DMS53 treated with DMSO at 0.1 percent for 48 hours (cell line): ENCODE data around the gene EXOC3.

Experiments
- DNase-seq: peaks from one replicate; lab custom pipeline; 2025; ENCODE audit not compliant: unreplicated experiment; lab: John Stamatoyannopoulos, UW

The EXOC3 gene

DNA sequence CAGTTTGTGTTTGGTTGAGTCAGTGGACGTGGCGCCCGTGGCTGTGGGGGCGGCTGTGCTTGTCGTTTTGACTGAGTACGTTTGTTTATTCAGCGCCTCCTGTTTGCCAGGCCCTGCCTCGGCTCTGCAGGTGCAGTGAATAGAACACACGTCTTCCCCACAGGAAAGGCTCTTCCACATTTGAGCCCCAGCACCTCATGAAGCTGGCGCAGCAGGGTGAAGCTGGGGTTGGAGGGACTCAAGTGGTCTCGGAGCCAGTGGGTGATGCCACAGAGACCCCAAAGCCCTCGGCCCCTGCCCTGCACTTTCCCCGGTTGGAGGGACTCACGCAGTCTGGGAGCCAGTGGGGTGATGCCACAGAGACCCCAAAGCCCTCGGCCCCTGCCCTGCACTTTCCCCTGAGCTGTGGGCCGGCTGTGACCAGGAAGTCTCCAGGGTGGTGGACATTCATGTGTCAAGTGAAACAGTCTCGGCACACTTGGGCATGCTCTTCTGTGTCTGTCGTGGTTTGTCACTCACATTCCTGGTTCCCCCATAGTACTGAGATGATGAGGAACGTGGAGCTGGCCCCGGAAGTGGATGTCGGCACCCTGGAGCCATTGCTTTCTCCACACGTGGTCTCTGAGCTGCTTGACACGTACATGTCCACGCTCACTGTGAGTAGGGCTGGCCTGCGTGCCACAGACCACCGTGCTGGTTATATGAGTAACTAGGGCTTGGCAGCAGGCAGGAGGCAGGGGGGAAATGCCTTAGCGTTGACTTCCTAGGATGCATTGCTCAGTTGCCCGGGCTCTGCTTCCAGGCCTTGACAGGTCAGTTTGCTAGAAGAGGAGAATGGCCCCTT is 13.6 kb downstream of the EXOC3 start:
- DNase-seq, result no peak

DNA sequence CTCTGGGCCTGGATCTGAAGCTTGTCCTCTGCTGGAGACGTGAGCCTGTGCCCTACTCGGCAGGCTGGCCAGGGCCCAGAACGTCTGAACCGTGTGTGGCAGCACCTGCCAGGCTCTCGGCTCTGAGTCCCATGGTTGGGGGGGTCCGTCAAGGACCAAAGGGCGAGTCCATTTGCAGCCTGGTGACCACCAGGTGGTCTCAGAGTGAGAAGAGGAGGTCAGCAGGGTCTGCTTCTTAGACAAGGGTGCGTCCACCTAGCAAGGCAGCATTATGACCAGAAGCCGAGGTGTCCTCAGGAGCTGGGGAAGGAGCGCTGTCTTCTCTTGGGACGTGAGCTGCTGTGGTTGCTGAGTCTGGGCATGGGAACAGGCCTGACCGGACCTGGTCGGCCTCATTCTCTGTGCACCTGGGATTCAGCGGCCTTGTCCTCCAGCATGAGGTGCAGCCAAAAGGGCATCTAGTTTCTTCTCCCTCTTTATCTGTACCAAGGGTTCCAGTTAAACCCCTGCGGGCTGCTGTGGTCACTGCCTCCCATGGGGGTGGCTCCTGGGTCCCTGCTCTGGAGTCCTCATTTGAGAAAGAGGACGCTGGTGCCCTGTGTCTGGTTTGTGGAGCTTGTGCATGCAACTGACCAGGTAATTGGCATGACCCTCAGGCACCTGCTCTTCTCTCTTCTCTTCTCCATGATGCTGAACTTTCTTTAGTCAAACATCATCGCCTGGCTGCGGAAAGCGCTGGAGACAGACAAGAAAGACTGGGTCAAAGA is 14.4 kb downstream of the EXOC3 start:
- DNase-seq, result no peak

DNA sequence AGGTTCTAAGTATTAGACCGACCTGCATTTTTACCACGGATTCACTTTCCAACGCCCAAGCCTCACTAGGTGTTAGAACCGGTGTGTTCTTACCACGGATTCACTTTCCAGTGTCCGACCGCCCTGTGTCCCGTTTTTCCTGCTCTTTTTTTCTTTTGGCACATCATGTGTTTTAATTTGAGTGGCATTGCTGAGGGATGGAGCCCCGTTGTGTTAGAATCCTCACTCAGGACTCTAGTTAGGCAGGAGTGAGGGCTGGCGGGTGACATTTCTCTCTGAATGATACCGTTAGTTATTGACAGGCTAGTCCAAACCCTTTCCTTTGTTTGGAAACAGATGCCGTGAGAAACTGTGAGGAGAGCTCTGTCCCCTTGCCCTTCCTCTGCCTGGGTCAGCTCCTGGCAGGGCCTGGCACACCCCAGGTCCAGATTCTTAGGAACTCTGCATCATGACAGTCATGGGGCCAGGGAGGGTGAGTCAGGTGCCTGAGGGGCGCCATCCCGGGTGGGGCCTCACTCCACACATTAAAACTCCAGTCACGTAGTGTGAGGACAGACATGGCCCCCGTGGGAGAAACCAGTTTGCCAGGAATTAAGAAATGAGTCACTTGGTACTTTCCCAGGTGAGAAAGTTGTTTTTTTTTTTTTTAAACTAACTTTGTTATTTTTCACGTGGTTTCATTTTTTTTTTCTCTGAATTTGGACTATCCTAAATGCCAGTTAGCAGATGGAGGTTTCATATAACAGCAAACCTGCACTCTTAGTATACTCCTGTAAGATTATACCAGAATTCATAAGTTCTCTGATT is 15.8 kb downstream of the EXOC3 start:
- DNase-seq, result no peak

DNA sequence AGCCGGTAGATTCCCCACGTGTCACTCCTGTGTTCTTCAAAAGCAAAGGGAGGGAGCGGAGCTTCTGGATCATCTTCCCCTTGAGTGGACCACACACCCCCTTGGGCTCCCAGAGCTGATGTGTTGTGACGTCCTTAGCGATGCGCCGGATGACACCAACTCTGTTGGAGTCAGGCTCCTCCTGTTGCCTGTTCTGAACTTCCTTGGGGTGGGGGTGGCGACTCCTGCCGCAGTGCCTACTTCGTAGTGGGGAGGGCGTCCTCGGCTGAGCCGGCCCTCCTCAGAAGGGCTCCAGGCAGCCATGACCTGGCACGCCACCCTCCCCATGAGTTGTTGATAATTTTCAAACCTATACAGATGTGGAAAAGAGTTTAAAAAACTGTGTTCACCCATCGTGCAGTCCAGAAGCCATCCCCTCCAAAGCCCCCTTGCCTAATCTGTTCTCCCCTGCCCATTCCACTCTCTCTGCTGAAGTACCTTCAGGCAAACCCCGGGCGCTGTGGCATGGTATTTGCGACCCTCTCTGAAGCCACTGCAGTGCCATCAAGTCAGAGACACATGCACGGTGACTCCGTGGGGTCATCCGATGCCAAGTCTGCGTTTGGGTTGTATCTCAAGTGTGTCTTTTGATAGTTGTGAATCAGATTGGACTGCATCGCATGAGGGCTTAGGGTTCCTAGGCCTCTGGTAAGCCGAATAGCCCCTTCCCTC is 16.7 kb downstream of the EXOC3 start:
- no peak for DNase-seq

DNA sequence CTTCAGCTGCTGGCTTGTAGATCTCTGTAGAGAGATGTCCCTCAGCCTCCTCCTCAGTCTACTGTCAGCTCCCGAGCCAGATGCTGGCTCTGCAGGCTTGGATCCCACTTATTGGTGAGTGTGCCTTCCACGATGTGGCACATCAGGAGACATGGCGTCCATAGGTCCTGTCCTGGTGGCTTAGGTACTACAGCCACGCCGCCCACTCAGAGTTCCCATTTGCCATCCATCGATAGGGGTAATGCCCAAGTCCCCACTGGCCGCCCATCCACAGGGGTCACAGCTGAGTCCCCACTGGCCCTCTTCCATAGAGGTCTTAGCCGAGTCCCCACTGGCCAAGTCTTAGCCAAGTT is 17.3 kb downstream of the EXOC3 start:
- DNase-seq, result no peak

DNA sequence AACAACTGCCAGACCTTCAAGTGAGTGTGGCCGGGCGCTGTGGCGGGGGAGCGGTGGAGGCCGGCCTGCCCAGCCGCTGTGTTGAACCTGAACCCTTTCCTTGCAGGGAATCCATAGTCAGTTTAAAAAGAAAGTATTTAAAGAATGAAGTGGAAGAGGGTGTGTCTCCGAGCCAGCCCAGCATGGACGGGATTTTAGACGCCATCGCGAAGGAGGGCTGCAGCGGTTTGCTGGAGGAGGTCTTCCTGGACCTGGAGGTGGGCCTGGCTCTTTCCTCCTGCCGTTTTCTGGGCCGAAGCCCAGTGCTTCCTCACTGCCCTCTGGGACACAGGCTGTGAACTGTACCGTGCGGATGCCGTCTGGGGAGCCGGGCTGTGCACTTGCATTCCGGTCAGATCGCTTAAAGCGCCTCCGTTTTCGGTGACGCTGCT is 19.1 kb downstream of the EXOC3 start:
- no peak for DNase-seq

DNA sequence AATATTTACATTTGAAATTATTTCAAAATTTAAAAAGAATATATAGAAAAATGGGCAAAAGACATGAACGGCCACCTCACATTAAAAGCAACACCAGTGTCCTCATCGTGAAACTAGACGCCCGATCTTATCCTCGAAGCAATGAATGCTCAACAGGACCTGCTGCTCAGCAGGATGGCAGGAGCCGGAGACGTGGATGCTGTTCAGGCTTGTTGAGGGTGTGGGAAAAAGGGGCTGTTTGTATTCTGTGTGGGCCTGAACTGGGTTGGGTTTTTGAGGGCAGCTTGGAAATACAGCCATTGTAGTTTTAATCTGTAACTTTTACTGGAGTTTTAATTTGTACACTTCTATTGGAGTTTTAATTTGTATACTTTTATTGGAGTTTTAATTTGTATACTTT is 20.3 kb downstream of the EXOC3 start:
- DNase-seq, result no peak

DNA sequence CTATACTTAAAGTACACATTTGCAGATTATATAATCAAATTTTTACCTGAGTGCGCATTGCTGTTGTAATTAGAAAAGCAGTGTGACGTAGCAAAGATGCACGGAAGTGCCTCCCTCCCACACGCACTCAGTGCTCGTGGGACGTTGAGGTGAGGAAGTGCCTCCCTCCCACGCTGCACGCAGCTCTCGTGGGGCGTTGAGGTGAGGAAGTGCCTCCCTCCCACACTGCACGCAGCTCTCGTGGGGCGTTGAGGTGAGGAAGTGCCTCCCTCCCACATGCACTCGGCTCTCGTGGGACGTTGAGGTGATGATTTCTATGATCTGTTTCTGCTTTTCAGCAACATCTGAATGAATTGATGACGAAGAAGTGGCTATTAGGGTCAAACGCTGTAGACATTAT is 21.0 kb downstream of the EXOC3 start:
- no peak for DNase-seq

DNA sequence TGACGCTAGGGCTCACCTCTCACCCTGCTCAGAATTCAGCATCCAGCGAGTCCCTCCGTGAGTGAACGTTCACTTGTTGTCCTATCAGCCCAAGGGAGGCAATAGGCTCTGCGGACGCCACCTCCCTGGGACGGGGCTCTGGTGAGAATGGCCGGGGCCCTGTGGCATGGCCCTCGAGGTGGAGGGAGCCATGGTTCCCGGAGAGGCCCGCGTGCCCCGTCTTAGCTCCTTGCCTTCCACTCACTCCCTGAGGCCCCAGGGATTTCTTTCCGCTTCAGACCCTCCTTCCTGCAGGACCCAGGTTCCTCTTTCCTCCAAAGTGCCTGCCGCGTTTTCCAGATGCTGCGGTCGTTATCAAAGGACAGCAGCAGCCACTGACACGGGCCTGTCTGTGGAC is 21.5 kb downstream of the EXOC3 start:
- DNase-seq, result no peak

DNA sequence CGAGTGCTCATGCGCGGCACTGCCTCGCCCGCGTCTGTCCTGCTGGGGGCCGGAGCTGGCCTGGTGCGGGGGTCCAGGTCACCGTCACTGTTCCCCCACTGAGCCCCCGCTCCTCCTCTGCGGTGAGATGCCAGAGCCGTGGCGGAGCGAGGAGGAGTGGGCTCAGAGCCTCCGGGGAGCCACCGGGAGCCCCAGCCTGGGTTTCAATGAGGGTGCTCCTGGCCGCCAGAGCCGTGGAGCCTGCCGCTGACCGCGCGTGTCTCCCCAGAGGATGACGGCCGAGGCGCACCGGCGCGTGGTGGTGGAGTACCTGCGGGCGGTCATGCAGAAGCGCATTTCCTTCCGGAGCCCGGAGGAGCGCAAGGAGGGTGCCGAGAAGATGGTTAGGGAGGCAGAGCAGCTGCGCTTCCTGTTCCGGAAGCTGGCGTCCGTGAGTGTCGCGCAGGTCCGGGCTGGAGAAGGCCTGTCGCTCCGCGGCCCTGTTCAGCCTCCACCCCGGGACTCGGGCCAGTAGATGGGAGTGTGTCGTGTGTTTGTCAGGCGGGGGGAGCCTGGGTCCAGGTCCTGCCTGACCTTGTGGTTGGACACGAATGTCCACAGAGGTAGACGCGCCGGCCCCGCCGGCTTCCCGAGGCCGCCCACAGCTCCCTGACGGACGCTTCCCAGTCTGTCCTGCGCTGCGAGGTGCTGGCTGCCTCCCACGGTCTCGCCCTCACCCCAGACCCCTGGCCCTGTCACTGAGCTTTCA is 22.0 kb downstream of the EXOC3 start:
- DNase-seq, result no peak

DNA sequence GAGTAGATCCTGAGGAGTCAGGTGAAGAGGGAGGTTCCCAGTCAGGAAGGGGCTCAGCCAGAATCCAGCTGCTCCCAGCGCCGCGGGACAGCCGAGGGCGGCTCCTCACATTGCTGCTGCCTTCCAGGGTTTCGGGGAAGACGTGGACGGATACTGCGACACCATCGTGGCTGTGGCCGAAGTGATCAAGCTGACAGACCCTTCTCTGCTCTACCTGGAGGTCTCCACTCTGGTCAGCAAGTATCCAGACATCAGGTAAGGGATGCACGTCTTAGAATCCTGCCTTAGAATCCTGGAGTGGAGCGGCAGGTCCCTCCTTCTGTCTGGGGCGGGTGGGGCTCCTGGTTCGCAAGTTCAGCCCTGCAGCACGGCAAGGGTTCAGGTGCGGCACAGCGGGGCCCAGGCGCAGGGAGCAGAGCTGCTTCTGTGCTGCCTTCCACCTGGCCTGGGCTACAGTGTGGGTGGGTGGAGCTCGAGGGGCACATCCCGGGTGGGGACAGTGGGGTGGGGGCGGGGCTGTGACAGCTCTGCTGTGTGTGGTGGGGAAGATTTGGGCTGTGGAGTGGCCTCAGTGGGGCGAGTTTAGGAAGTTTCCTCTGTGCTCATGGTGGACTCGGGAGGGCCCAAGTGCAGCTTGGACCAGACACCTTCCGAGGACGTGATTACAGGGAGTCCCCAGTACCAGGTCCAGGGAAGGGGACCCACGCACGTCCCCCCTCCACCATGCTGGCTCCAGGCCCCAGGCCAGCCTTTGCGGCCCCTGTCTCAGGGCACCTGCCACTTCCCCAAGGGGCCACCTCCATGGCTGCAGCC is 22.8 kb downstream of the EXOC3 start:
- no peak for DNase-seq

DNA sequence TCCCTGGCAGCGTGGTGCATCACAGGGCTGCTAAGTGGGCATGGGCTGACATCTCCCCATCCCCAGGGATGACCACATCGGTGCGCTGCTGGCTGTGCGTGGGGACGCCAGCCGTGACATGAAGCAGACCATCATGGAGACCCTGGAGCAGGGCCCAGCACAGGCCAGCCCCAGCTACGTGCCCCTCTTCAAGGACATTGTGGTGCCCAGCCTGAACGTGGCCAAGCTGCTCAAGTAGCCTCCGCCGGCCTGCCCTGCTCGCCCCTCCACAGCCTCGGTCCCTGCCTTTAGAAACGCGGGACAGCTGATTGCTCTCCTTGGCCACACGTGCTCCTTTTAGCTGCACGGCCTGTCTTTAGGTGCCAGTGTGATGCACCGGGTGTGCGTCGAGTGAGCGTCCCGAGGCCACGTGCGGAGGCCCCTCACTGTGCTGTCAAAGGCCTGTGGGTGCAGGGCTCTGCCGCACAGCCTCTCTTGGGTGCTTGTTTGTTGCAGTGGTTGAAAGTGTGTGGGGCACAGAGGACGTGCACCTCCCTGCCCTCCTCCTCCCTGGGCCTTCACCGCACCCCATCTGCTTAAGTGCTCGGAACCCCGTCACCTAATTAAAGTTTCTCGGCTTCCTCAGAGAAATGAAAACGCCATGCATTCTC is 23.8 kb downstream of the EXOC3 start:
- no peak for DNase-seq

DNA sequence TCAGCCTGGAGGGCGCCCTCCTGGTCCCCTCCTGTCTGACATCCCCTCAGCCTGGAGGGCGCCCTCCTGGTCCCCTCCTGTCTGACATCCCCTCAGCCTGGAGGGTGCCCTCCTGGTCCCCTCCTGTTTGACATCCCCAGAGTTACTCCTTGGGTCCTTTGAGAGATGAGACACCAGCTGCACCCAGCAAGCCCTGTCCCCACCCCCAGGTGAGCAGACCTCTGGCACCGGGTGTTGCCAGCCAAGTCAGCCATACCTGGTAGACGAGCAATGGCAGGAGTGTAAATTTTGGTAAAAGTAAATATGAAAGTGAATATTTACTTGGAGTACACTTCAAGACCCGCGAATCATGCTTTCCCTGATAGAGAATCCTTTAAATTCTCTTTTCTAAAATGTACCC is 25.4 kb downstream of the EXOC3 start:
- no peak for DNase-seq

DNA sequence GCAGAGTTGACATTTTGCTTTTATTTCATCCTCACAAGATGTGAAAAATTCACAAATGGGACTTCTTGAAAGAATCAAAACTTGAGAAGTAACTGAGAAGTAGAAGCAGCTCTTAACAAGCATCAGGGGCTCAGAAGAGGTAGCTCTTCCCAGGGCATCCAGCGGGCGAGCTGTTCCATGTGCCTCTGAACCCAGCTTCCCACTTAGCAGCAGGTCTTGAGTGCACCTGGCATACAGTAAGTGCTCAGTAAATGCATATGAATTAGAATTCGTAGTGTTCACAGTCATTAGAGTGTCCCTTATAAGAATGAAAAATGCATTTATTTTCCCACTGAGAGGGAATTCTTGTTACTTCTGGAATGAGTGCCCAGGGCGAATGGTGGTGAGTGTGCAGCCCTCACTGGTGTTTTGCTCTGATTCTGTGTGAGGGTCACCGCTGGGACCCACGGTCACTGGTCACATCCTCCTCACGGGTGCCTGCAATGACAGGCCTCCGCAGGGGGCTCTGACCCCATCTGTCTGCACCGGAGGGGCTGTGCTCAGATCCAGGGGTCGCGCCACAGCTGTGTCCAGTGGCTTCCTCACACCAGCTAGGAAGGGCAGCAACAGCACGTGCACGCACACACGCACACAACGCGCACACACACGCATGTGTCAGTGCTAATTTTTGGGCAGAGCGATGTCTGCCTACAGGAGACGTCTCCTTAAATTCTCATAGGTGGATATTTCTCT is 26.9 kb downstream of the EXOC3 start:
- no peak for DNase-seq

DNA sequence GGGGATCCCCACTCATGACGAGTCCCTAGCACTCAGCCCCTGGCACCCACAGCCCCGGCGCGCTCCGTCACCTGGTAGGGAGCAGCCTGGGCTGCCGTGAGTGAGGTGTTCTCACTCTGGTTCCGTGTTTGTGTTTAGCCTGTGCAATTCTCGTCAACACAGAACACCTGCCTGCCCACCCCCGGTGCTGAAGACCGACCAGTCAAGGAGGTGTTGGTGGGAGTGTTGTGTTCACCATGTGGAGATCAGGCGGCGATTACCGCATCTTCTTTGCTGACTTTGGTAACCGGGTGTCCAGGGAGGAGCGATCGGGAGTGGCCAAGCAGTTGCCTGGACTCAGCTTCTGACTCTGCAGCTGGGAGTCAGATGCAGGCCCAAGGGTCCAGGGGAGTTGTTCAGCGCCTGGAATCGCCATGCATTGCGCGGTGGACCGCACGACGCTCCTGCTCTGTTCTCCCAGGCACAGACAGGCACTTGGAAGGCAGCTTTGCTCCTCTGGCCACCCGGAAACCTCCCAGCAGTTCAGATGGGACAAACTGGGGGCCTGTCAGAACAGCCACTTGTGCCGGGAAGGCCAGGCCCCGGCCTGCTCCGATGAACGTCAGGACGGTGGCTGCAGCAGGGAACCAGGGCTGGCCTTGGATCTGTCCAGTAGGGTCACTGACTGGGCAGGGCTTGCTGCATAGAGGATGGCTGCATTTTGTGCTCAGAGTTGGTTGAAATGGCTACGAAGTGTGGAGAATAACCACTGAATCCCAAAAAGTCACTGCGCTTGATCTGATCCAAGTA is 28.2 kb downstream of the EXOC3 start:
- DNase-seq, result no peak

DNA sequence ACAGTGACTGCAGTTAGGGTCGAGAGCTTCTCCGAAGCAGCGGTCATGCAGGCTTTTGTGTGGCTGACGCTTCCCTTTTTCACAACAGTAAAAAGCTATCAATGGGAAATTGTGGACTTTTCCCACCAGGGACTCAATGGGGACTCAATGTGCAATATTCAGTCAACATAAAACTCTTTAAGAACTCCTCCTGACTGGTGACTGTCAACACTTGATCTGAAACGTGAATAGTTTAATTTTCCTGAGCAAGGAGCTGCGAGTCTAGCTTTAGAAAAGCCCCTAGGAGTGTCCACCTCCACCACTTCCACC is 28.7 kb downstream of the EXOC3 start:
- no peak for DNase-seq

DNA sequence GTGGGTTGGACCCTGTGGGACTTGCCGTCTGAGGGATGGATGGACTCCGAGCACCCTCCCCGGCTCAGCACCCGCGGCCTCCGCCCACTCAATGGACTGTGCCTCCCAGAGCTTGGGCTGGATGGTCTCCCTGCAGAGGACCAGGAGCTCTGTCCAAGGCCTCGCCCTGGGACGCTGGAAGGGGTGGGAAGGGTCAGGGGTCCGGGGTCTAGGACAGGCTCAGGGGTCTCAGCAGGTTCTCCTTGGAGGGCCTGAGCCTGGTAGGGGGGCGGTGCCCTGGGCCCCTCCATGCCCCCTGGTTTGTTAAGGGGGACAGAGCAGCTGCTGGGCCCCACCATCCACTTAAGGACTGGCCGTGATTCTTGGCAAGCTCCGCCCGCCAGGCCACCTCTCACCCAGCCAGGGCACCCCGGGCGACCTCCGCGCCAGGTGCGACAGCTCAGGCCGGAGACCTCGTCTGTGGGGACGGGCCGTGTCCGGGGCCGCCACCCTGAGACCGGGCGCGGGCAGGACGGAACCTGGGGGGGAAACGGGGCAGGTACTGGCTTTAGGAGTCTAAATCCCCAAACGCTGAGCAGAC is 29.2 kb downstream of the EXOC3 start:
- DNase-seq, result no peak
